HG03354 (cell line): ENCODE results near the gene KIAA0513.
"Not testable (repeated sequence)": the region's sequence is repeated elsewhere in the genome, so short reads cannot be mapped to it uniquely, and the experiment has no call there.

Experiments used
- ATAC-seq: cut with Tn5 transposase; IDR thresholded peaks from one replicate; pipeline ENCODE4 v1.9.1; 2021; ENCODE audit warnings: mild to moderate bottlenecking; ENCODE audit not compliant: unreplicated experiment, poor library complexity, severe bottlenecking

Gene KIAA0513

DNA sequence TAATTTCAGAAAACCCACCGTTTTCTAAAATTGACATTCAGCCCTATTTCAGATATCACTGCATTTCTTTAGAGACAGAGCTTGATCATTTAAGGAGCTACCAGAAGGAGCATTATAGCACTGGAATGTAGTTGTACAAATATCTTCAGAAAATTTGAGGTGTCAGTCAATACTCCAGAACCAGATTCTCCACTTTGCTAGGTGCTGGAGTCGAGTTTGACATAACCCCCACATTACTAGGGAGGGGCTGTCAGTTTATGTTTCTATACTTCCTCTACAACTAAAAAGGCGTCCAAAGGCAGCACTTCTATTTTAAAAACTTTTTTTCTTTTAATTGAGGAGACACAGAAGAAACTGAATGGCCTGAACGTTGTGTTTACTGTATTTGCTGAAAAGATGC is 892 bp upstream of the KIAA0513 start:
- ATAC-seq, result no peak

DNA sequence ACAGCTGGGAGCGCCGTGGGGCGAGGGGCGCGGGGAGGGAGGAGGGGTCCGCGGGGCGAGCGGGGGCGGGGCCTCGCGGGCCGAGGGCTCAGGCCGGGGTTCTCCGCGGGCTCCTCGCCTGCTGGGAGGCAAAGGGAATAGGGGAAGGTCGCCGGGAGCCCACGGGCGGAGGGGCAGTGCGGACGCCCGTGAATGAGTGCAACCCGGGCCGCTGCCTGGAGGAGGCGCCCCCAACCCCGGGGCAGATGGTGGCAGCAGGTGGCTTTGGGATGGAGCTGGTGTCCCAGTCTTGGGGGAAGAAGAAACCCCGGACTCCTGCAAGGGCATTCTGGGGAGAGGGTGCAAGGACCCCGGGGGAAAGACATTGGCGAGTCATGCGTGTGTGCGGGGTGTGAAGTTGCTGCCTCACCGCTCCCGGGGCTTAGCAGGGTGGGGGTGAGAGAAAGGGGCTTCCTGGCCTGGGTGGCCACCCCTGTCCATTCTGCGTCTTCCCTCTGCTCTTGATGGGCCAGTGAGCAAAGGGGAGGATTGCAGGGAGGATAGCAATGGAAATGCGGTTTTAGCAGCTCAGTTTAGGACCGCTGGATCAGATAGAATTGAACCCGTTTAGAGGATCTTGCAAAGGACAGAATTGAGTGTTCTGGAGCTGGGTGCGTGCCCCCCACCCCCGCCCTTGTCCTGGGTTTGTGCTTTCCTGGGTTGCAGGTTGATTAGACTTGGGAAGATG is 526 bp downstream of the KIAA0513 start:
- peak; percentile 24 for ATAC-seq

GRCh38 chr16:85028685-85029407 is 1.3 kb downstream of the KIAA0513 start:
- ATAC-seq, result peak; percentile 49

- ATAC-seq, result no peak
These were observed 1.8 kb downstream of the KIAA0513 start for GRCh38 chr16:85029408-85029784.

- ATAC-seq, result no peak
These were observed 2.4 kb downstream of the KIAA0513 start for GRCh38 chr16:85029981-85030401.

DNA sequence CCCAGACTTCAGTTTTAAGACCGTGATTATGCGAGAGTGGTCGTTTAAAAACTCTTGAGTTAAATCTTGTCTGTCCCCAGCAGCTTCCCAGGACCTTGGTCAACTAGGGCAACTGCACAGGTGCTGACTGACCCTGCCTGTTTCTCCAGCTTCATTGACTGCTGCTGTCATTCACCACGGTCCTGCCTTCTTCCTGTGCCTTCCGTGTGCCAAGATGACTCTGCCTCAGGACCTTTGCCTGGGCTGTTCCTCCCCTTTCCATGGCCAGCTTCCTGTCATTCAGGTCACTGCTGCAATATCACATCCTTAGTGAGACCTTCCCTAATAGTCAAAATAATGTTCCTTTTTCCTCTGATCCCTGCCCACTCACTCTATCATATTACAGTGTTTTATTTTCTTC is 3.9 kb downstream of the KIAA0513 start:
- ATAC-seq, result no peak

- not testable (repeated sequence) for ATAC-seq
These were observed 4.6 kb downstream of the KIAA0513 start for GRCh38 chr16:85032187-85032586.

DNA sequence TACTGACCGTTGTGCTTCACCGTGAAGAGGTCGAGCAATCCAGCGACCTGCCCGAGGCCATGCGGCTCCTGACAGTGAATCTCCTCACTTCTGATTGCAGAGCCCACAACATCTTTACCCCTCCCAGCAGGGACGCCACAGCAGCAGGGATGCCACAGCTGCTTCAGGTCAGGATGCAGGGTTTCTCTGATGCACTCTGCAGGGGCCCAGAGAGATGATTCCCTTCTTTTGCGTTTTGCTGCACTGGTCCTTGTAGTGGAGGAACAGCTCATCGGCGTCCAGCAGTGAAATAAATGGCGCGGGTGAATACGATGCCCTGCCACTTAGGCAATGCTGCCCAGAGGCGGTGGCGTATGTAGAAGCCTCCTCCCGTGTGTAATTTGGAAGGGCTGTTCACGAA is 5.6 kb downstream of the KIAA0513 start:
- no peak for ATAC-seq

DNA sequence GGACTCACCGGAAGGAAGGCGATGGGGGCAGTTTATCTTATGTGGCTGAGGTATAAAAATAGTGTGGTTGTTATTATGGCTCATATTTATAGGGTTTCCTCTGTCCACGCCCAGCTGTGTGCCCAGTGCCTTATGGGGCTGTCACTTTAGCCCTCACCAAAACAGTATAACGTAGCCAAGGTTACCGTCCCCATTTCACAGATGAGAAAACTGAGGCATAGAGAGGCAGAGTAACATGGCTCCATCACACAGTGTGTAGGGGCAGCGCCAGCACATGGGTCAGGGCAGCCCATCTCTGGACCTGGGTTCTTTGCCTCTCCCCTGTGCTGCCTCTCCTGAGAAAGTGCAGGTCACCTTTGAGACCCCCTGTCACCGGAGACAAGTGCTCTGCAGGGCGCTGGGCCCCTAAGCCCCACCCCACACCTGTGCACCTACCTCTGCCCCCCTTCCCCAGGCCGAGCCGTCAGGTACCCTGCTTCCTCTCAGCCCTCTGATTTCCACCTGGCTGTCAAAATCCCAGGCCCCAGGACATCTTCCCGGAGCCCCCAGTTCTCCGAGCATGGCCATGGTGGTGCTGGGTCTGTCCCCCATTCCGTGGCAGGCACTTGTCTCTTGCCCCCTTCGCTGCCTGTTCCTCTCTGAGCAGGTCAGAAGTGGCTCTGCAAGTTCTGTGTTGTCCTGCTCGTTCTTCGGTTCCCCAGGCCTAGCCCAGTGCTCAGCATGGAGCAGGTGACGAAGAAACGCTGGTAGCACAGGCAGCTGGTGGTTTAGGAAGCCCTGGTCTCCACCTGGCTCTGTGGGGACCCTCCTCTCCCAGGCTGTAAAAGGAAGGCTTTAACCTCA is 7.2 kb downstream of the KIAA0513 start:
- no peak for ATAC-seq

DNA sequence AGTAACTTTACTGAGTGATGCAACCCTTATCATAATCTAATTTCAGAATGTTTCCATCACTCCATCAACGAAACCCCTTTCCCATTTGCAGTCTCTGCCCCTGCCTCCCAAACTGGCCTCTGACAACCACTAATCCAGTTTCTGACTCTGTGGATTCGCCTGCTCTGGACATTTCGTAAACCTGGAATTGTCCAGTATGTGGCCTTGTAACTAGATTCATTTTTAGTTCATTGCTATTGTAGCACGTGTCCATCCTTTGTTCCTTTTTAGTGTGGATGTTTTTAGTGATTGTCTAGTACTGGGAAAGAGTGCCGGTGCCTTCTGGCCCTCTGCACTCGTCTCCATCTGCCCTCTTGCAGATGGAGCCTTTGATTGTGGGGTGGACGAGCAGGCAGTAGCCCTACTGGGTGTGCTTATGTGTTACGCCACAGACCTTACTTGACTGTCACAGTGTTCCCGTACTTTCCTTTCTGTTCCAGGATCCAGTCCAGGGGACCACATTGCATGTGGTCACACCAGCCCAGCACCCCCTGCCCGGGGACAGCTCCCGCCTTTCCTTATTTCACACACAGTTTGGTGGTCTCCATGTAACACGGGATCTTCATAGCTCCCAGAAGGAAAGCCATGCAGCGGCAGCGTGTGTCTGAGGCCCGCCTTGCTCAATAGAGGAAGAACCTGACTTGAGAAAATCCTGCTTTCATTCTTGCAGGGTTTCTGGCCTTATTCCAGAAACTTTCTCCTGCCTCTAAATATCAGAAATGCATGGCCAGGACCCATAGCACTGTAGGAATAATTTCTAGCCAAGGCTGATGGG is 8.8 kb downstream of the KIAA0513 start:
- ATAC-seq, result no peak

GRCh38 chr16:85037050-85037410 is 9.4 kb downstream of the KIAA0513 start:
- ATAC-seq, result no peak

DNA sequence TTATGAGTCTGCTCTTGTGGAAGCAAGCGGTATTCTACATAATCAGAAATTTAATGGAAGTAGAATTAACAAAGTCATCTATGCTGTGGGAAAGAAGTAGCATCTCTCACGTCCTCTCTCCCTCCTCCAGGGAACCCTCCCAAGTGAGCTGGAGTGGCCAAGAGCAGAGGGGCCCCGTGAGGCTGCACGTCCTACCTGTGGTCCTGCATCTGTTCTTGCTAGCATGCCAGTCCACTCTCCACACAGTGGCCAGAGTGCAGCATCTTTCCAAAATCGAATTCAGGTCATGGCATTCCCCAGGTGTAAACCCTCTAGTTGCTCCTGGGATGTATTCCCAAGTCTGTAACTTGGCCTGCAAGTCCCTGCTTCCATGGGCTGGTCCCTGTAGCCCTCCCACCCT is 10.1 kb downstream of the KIAA0513 start:
- no peak for ATAC-seq

DNA sequence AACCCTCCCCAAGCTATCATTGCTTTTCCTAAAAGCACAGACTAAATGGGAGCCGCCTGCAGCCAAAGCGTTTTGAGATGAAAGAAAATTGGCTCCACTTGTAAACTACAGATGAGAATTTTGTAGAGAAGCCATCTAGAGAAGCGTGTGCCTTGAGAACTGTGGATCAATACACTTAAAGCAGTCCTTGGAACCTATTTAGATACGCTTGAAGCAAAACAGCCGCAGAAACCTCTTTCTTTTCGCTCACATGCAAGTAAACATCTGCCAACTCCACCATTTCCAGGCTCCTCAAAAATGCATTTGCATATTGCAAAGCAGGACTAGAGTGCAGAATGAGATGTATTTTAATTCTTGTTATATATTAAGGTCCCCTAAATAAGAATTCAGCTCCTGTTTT is 13.1 kb downstream of the KIAA0513 start:
- ATAC-seq, result no peak

DNA sequence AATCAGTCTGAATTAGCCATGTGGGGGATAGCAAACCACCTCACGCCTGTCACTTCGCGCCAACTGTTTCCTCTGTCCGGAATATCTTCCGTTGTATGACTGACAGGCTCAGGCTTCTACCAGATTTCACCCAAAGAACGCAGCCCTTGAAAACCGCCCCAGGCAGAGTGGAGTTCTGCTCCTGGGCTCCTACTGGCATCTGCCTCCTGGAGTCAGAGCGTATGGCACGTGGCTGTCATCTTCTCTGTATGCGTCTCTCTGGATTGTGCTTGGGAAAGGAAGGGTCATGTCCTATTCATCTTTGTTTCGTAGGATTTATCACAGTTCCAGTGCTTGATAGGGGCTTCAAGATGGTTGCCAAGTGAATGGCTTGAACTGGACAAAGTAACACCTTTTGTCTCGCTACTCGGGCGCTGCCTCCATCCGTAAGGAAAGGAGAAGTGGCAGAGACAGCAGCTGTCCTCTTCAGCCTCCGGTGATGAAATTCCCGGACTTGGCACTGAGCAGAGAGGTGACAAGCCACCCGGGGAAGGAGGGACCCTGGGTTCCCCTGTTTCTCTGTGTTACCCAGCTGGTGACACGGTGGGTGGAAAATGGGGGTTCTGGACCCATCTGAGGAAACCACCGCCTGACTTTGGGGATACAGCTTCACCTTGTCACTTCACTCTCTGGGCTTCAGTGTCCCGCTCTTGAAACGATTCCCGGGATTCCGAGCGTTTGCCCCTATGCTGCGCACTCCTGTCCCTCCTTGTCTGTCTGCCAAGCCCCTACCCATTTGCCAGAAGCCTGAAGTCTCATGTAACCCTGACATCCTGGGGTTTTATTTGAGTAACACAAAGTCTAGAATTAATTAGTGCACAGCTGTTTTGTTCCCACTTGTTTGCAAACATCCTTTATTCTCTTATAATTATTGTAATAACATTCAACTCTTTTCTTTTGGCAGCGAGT is 13.9 kb downstream of the KIAA0513 start:
- ATAC-seq, result no peak

- no peak for ATAC-seq
These were observed 14.6 kb downstream of the KIAA0513 start for GRCh38 chr16:85042167-85042526.

GRCh38 chr16:85042606-85043005 is 15.0 kb downstream of the KIAA0513 start:
- no peak for ATAC-seq

DNA sequence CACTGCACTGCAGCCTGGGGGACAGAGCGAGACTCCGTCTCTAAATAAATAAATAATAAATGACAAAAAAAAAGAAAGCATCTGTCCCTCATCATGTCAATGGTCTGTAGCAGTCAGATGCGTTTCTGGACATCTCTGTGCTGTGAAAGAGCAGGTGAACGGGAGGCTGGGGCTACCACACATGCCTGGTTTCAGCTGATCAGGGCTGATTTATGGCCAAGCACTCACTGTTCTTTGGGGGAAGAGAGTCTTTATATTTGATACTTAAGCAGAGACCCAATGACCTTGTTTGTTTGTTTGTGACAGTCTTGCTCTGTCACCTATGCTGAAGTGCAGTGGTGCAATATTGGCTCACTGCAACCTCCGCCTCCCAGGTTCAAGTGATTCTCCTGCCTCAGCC is 17.5 kb downstream of the KIAA0513 start:
- no peak for ATAC-seq

DNA sequence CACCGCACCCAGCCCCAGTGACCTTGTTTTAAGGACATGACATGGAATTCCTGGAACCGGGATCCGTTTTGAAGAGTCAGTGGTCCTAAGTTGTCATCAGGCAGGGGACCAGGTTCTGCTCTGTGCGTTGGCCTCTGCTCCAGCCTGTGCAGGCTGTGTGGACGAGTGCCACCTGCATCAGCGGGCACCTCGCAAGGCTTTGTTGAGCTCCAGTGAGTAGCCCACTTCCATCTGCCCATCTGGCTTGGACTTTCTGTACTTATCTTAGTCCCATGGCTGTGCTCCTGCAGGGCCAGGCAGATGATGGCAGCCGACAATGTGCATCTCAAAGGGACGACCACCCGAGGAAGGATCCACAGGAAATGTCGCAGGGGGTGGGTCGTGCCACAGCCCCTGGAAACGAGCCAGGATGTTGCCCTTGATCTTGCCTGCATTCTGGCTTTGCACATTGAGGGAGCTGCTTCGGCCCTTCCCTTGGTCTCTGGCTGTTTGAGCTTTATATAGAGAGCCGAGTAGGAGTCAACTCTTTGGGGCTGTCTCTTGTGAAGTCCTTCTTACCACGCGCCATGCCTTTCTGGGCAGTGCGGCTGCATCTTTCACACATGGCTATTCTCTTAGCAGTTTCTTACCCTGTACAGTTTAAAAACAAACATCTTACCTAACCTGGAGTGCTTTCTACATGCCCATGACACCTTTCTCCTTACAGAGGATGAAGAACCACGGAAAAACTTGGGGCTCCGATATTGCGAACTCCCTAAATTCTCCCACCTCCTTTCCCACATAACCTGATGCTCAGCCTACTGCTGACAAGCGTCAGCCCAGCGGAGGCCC is 18.3 kb downstream of the KIAA0513 start:
- ATAC-seq, result no peak
